Activated CD4-positive, CD25-positive, alpha-beta regulatory T cell treated with anti-CD3 and anti-CD28 coated beads, Interleukin-2, amount 50 U/mL, for 24 hours (primary cell): ENCODE data around the gene SSX4.
"Not testable (repeated sequence)": the region's sequence is repeated elsewhere in the genome, so short reads cannot be mapped to it uniquely, and the experiment has no call there.

ENCODE experiments used
- ATAC-seq, 2 donors: fragments of 150-1000 bp; cut with Tn5 transposase; one replicate each; pipeline ENCODE4 v1.10.0; 2021; ENCODE audit warnings: mild to moderate bottlenecking in 1 of 2, moderate library complexity in 1 of 2

Gene SSX4, protein sequence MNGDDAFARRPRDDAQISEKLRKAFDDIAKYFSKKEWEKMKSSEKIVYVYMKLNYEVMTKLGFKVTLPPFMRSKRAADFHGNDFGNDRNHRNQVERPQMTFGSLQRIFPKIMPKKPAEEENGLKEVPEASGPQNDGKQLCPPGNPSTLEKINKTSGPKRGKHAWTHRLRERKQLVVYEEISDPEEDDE

DNA sequence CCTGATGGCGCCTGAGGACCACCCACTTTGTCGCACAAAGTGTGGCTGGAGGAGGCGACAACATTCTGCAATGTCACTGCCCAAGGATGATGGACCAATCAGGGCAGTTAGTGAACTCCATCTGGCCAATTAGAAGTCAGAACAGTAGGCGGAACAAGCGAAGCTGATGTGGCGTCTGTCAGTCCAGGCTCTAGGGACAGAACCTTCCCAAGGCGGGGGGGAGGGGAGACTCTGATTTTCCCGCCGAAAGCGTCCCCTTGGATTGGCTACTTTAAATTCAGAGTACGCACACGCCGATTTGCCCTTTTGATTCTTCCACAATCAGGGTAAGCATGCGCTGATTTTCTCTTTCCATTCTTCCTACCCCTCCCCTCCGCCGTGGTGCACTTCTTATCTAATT, at the start of gene SSX4:
SSX4 (plus strand) TSS at position 301 of the 400 bp plus-strand sequence. CDS start 515 bp downstream, outside the sequence.
- ATAC-seq, result not testable (repeated sequence)

DNA sequence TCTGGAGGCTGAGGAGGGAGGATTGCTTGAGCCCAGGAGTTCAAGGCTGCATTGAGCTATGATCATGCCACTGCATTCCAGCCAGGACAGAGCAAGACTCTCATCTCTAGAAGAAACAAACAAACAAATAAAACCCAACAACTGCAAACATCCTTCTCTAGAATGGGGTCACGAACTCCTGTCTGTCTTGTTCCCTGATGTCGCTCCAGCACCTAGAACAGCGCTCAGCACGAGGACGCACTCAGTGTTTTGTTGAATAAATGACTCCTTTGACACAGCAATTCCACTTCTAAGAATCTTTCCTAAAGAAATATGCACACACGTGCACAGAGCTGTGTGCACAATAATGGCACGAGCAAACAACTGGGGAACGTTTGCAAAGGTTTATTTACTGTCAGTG, 37.3 kb upstream of the SSX4 start:
- ATAC-seq, result not testable (repeated sequence)

DNA sequence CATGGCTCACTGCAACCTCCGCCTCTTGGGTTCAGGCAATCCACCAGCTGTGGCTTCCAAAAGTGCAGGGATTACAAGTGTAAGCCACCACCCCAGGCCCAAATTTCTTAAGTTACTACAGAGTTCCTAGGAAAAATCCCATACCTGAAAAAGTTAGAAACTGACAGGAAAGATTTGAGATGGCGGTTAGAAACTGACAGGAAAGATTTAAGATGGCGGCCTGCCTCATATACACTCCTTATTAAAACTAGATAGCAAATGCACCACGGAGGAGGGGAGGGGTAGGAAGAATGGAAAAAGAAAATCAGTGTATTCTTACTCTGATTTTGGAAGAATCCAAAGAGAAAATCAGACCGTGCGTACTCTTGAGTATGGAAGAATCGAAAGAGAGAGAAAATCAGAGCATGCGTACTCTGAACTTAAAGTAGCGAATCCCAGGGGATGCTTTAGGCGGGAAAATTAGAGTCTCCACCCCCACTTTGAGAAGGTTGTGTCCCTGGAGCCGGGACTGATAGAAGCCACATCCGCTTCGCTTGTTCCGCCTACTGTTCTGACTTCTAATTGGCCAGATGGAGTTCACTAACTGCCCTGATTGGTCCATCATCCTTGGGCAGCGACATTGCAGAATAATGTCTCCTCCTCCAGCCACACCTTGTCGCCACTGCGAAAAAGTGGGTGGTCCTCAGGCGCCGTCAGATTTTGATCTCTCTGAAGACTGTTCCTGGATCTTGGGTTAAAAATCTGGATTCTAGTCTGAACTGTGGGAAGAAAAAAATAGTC, 26.8 kb upstream of the SSX4 start, which contains the start of gene SSX3:
SSX3 (minus strand) TSS at position 389 of the 780 bp plus-strand sequence. CDS start 1,454 bp downstream, outside the sequence.
- not testable (repeated sequence) for ATAC-seq

DNA sequence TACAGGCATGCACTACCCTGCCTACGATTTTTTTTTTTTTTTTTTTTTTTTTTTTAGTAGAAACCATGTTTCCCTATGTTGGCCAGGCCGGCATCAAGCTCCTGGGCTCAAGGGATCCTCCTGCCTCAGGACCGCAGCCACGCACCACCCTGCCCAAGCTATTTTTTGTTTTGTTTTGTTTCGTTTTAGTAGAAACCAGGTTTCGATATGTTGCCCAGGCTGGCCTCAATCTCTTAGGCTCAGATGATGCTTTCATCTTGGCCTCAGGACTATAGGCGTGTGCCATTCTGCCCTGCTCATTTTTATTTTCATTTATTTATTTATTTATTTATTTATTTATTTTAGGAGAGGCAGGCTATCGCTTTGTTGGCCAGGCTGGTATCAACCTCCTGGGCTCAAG, 25.7 kb upstream of the SSX4 start:
- no peak for ATAC-seq

DNA sequence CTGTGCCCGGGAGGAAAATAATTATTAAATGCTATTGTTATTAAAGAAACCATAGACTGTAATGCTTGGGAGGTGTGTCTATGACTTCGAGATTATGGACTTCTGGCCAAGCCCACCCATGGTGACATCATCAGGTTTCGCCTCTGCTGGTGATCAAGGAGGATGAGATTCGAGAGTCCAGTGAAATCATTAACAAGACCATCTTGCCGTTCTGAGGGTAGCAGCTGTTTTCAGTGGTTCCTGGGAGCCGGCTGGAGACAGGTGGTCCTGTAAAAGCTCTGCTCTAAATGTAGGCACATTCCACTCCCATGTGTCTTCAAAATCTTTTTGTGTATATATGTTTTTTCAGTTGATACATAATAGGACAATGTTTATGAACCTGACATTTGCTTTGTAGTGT, 24.1 kb upstream of the SSX4 start:
- not testable (repeated sequence) for ATAC-seq

DNA sequence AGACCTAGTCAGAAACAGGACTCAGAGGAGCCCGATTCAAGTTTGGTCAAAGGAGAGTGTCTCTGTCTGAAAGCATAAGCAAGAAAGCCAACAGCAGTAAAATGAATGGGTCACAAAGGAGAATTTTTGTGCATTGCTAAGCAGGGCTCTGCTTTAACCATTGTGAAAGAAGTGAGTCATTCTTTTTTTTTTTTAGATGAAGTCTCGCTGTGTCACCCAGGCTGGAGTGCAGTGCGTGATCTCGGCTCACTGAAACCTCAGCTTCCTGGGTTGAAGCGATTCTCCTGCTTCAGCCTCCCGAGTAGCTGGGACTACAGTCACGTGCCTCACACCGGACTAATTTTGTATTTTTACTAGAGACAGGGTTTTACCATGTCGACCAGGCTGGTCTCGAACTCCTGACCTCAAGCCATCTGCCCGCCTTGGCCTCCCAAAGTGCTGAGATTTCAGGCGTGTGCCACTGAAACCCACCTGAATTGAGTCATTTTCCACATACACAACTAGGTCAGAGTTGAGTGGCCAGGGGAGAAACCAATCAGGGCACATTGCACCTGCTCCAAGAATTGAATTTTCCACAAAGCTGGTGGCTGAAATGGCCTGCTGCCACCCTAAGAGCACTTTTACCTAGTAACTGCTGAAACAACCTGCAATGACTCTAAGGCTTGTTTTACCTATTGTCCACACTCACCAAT, 15.5 kb upstream of the SSX4 start:
- peak; percentile 98 to 99 for ATAC-seq

DNA sequence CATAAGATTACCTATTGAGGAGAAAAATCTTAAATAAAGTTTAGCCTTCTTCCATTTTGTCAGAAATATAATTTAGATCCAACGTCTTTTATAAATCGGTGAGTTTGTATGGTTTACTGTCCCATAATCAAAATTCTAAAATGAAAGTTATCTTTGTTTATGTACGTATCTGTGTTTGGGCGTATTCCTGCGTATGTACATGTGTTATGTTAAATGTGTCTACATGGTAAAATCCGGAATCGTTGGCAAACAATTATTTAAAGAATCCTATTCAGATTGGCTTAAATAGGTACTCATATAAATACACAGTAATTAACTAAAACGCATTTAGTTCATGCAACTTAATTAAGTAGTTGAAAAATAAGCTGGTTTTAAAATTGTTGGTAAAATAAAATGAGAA, 12.9 kb upstream of the SSX4 start:
- ATAC-seq, result not testable (repeated sequence)

DNA sequence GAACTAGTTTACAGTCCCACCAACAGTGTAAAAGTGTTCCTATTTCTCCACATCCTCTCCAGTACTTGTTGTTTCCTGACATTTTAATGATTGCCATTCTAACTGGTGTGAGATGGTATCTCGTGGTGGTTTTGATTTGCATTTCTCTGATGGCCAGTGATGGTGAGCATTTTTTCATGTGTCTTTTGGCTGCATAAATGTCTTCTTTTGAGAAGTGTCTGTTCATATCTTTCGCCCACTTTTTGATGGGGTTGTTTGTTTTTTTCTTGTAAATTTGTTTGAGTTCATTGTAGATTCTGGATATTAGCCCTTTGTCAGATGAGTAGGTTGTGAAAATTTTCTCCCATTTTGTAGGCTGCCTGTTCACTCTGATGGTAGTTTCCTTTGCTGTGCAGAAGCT, 13.6 kb downstream of the SSX4 start:
- ATAC-seq, result not testable (repeated sequence)

DNA sequence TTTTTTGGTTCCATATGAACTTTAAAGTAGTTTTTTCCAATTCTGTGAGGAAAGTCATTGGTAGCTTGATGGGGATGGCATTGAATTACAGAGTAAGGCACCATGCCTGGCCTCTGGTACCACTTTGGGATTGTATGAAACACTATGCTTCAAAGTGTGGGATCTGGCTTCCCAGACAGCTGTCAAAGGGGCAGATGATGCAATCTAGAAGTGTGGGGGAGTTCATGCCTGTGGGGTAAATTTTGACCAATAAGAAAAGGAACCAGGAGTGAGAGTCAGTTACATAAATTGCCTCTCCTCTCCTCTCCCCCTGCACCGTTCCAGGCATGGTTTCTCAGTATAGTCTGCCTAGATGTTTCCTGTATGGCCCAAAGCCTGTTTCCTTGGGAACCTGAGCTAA, 14.5 kb downstream of the SSX4 start:
- not testable (repeated sequence) for ATAC-seq

DNA sequence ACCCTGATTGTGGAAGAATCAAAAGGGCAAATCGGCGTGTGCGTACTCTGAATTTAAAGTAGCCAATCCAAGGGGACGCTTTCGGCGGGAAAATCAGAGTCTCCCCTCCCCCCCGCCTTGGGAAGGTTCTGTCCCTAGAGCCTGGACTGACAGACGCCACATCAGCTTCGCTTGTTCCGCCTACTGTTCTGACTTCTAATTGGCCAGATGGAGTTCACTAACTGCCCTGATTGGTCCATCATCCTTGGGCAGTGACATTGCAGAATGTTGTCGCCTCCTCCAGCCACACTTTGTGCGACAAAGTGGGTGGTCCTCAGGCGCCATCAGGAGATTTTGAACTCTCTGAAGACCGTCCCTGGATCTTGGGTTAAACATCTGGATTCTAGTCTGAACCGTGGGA, 28.5 kb downstream of the SSX4 start, which contains the start of gene SSX4B:
SSX4B (minus strand) TSS at position 101 of the 400 bp plus-strand sequence. CDS start 588 bp downstream, outside the sequence.
- not testable (repeated sequence) for ATAC-seq

DNA sequence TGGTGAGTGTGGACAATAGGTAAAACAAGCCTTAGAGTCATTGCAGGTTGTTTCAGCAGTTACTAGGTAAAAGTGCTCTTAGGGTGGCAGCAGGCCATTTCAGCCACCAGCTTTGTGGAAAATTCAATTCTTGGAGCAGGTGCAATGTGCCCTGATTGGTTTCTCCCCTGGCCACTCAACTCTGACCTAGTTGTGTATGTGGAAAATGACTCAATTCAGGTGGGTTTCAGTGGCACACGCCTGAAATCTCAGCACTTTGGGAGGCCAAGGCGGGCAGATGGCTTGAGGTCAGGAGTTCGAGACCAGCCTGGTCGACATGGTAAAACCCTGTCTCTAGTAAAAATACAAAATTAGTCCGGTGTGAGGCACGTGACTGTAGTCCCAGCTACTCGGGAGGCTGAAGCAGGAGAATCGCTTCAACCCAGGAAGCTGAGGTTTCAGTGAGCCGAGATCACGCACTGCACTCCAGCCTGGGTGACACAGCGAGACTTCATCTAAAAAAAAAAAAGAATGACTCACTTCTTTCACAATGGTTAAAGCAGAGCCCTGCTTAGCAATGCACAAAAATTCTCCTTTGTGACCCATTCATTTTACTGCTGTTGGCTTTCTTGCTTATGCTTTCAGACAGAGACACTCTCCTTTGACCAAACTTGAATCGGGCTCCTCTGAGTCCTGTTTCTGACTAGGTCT, 43.8 kb downstream of the SSX4 start:
- ATAC-seq, result peak; percentile 97 to 98

DNA sequence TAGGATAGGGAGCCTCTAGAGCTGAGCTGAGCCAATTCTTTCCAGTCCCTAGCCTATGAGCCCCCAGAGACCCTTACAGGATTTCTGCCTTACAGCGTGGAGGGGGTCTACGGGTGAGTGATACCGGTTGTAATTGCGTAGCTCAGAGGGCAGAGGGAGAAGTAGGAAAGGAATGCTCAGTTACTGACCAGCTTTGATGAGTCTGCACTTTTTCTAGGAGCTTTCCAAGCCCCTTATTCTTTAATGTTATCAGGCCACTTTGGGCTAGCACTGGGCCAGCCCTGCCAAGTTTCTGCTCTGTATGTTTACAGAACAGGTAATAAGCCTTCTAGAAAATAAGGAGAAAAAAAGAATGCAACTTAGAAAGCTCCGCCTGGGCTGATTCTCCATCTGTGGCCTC, 46.3 kb downstream of the SSX4 start:
- ATAC-seq, result not testable (repeated sequence)

DNA sequence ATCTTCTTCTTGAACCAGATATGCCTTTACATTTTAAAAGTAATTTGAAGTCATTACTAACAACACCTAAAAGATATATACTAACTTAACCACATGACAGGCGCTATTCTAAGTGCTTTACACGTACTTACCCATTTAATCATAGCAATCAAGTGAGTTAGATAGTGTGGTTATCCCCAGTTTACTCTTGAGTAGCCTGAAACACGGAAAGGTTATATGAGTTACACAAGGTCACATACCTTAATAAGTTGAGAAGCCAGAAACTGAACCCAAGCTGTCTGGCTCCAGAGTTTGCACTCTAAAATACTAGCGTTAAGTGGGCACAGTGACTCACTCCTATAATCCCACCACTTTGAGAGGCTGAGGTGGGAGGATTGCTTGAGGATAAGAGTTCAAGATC, 46.8 kb downstream of the SSX4 start:
- not testable (repeated sequence) for ATAC-seq

DNA sequence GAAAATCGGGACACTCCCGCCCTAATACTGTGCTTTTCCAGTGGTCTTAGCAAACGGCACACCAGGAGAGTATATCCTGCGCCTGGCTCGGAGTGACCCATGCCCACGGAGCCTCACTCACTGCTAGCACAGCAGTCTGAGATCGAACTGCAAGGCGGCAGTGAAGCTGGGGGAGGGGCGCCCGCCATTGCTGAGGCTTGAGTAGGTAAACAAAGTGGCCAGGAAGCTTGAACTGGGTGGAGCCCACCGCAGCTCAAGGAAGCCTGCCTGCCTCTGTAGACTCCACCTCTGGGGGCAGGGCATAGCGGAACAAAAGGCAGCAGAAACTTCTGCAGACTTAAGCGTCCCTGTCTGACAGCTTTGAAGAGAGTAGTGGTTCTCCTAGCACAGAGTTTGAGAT, 50.4 kb downstream of the SSX4 start:
- not testable (repeated sequence) for ATAC-seq
